MV-4-11 (cell line): ENCODE measurements around the gene DNAJC11.
"Not testable (repeated sequence)": the region's sequence is repeated elsewhere in the genome, so short reads cannot be mapped to it uniquely, and the experiment has no call there.

Experiments used
- DNase-seq: peaks from one replicate; lab custom pipeline; 2025; lab: John Stamatoyannopoulos, UW

The DNAJC11 gene

GRCh38 chr1:6600410-6601048, 101.1 kb downstream of the DNAJC11 start:
- no peak for DNase-seq

DNA sequence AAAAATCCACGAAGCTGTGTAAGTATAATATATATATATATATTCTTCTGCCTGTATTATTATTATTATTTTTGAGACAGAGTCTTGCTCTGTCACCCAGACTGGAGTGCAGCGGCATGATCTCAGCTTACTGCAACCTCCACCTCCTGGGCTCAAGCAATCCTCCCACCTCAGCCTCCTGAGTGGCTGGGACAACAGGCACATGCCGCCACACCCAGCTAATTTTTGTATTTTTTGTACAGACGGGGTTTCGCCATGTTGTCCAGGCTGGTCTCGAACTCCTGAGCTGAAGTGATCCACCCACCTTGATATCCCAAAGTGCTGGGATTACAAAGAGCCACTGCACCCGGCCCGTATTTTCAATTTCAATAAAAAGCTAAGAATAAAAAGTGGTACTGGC, 101.6 kb downstream of the DNAJC11 start:
- not testable (repeated sequence) for DNase-seq

DNA sequence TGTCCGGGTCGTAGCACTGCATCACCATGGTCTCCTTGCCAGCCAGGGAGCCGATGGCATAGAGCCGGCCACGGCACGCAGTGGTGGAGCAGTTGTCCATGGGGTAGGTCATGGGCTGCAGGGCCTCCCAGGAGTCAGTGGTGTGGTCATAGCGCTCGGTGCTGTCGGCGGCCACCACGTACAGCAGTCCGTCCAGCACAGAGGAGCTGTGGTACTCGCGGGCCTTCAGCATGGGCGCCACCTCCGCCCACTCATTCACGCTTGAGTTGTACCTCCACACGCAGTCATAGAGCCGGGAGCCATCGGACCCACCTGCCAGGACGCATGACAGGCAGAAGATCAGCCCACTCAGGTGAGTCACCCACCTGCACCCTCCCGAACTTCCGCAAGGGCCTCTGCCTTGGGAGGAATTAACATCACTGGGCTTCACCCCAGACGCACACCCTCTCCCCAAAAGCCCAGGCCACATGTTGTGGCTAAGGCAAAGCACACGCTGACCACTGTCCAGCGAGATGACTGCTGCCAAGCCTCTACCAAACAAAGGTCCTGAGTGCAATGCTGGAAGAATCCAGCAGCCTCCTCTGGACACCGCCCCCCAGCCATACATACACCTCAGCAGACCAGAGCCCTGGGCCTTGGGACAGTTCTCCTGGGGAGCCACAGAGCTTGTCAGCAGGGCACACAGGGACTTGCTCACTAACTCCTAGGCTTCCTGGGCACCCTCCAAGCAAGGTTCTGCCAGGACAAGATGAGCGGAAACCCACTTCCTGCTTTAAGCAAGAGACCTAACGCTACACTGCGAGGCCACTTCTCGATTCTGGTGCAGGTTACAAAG, 102.3 kb downstream of the DNAJC11 start:
- DNase-seq = peak; percentile 78

DNA sequence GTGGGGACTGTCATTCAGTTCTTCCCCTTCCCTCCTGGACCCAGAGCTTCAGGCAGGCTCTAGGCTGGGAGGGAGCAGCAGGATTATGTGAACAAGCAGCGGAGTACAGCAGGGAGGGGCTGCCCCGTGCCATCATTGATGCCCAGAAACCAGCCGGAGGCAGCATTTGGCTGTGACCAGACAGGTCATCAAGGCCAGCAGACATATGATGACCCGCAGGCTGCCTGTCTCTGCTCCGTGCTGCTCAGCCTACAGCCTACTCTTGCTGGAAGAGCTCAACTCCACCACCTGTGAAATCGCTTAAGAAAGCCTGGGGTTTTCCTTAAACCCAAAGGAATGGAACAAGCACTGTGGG, 103.9 kb downstream of the DNAJC11 start:
- DNase-seq = no peak

DNA sequence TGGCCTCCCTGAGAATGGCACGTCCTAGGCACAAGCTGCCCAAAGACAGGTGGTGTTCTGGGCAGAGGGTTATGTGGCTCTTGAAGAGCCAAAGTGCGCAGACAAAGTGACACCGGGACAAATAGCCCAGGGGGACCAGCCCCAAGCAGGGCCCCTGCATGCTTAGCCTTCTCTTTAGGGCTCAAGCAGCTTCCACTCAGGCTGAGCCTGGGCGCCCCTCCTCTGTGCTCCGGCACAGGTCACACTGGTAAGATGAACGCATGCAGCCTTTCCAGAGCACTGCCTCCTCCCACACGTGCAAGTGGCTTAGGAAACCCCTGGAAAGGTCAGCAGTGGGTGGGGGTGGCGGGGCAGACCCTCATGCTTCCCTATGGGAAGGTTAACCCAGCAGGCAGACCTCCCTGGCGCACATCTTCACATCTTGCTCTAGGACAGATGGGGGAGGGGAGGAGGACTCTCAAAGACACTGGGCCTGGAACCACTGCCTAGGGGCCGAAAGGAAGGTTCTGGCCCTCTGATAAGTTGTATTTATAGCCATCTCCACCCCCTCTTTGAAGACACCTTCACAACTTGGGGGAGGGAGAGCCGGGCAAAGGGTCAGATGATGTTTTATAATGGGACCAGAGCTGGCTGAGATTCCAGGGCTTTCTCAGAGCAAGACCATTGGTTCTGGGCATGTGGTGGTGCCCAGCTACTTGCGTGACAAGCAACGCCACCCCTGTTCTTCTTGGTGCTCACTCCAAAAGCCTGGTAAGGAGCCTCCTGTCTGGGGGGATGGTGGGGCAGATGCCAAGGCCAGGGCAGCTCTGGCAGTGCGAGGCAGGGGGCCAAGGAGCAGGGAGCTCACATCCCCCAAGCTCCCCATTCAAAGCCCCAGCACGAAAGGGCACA, 104.5 kb downstream of the DNAJC11 start:
- no peak for DNase-seq

DNA sequence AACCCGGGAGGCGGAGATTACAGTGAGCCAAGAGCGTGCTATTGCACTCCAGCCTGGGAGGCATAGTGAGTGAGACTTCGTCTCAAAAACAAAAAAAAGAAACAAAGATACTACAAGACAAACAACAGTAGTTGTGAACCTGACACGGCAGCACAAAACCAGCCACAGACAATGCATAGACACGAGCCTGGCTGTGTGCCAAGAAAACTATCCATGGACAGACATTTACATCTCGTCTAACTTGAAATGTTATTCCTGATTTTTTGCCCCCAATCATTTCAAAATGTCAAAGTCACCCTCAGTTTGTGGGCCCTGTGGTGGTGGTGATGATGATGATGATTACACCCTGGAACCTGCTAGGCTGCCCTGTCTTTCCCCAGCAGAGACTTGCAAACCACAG, 105.3 kb downstream of the DNAJC11 start:
- DNase-seq = no peak

DNA sequence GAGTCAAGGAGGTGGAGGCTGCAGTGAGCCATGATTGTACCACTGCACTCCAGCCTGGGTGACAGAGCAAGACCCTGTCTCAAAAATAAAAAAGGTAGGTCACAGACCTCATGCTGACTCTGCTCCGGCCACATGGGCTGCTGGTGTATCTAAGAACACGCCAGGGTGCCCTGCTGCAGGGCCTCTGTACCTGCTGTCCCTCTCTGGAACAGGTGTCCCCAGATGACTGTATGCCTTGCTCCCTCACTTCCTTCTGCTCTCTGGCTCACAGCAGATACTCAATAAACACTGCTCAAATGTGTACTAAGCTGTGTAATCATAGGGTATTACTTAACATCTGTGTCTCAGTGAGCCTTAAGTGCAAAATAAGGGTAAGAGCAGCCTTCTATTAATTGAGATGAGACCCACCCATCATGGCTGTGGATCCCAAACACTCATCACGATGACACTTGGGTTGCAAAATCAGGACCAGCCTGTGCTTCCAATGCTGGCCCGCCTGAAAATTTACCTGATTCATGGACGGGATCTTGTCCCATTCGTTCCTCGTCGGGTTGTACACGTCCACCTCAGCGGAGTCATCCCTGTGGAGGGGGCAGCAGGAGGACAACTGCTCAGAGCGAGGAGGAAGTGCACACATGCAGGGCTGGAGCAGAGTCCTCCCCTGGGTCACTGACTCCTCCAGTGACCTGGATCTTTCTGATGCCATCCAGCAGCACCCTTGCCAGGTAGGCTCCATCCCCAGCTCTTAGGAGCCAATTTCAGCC, 106.5 kb downstream of the DNAJC11 start:
- no peak for DNase-seq

DNA sequence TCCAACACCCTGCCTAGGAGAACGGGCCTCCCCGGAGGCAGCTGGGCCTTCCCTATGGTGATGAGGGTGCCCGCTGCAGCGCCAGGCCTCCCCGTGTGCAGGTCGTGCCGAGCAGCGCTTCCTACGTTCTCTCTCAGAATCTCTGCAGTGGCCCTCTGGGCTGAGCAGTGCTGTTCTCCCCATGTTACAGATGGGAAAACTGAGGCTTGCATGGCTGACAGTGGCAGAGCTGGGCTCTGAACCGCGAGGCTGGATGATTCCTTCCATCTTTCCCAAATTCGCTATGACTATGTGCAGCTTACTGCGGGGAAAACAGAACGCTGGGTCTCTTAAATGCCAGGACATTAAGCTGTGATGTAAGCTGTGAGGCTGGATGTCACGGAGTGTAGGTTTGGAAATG, 107.8 kb downstream of the DNAJC11 start:
- no peak for DNase-seq

- DNase-seq = no peak
These were observed 108.6 kb downstream of the DNAJC11 start for GRCh38 chr1:6592865-6593593.

DNA sequence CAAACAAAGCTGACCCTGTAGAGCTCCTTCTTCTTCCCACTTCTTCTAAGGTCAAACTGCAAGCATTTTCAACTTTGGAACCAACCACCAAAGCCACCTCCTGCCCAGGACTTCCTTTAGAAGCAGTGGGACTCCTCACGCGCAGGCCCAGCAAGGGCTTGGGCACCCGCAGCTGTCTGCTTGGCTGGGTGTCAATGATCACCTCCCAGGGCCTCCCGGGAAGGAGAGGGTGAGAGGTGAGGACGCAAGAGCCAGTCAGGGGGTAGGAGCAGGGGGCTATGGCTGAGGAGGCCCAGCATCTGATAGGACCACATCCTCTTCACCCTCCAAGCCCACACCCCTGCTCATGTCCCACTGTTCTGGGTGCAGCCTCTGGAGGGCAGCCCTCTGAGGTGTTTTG, 109.2 kb downstream of the DNAJC11 start:
- peak; percentile 38 for DNase-seq

- no peak for DNase-seq
These were observed 110.0 kb downstream of the DNAJC11 start for GRCh38 chr1:6591644-6592043.

DNA sequence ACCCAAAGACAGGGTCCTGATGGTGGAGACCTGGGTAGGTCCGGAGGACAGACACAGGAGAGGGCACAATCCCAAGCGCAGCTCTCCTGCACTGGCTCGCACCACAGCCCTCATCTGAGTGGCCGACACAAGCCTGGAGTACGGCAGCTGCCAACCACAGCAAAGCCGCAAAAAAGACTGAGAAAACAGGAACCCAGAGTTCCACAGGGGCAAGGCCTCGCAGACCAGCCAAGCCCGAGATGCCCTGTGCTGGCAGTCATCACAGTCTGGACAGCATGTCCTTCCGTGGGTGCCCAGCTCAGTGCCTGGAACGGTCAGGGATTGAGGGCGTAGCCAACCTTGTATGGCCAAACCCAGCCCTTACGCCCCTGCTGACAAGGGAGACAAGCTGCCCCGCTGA, 110.4 kb downstream of the DNAJC11 start:
- DNase-seq = peak; percentile 82

GRCh38 chr1:6590046-6590445, 111.6 kb downstream of the DNAJC11 start:
- no peak for DNase-seq

- DNase-seq = peak; percentile 77
These were observed 112.6 kb downstream of the DNAJC11 start for GRCh38 chr1:6588893-6589520.

- no peak for DNase-seq
These were observed 113.3 kb downstream of the DNAJC11 start for GRCh38 chr1:6588128-6588892.

DNA sequence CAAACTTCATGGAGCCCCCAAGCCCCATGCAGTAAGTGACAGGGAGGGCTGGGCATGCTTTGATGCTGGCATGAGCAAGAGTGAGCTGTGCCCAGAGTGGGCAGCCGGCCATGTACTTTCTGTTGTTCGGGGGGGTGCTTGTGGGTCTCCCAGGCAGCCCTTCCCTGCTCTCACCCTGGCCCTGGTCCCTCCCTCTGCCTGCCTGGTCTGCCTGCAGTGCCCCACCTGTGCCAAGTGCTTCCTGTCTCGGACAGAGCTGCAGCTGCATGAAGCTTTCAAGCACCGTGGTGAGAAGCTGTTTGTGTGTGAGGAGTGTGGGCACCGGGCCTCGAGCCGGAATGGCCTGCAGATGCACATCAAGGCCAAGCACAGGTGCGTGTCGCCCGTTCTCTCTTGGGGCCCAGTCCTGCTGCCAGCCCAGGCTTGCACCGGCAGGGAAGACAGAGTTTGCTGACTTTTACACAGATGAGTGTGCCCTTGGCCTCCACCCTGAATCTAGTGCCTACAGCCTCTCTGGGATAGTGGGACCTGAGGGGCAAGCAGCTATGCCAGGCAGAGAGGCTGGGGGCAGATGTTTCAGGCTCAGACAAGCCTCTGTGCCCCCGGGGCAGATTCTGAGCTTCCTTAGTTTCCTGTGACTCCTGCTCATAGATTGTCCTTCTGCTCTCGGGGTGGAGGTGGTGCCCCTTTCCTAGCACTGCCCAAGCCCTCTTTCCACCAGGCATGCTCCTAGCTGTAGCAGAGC, 114.2 kb downstream of the DNAJC11 start:
- DNase-seq = no peak

DNA sequence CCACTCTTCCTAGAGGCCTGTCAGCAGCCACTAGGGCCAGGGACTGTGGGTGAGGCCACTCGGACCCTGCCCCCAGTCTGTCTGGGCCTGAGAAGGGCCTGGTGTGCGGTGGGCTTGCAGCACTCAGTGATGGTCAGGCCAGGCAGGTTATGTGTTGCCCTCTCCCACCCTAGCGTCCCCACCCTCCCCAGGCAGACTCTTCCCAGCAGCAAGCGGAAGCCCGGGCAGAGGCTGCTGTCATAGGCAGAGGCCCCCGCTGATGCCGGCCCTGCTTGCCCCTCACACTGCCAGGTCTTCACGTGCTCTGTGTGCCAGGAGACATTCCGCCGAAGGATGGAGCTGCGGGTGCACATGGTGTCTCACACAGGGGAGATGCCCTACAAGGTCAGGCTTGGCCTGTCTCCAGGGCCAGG, 115.2 kb downstream of the DNAJC11 start:
- no peak for DNase-seq

DNA sequence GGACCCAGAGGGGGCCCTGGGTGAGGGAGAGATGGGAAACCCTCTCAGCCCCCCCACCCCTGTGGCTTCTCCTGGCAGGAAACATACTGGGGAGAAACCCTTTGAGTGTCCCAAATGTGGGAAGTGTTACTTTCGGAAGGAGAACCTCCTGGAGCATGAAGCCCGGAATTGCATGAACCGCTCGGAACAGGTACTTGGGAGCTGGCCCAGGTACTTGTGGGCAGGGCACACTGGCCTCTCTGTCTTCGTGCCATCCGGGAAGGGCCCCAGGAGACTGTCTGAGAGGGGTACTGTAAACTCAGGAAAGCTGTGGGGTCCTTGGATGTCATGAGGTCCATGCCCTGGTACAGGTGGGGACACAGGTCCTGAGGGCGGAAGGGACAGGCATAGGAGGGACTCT, 115.8 kb downstream of the DNAJC11 start:
- DNase-seq = no peak

DNA sequence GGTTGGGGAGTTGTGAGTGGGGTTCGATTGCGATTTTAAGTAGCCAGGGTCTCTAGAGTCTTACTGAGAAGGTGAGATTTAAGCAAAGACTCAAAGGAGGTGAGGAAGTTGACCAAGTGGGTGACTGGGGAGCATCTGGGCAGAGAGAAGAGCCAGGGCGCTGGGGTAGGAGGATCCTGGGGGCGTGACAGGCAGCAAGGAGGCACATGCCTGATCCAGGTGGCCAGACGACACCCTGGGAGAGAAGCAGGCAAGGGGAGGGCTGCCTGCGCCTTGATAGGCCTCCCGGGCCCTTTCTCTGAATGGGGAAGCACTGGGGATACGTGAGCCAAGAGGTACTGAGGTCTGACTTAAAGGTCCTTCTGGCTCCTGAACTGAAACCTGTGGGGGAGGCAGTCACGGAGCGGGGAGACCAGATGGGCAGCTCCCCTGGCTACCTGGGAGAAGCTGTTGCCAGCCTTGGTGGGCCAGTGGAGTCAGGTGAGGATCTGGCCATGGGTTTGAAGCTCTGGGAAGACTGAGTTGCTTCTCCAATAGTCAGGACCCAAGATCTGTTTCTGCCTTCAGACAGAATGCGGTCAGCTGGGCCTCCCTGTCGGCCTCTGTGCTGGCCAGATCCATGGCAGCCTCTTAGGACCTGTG, 116.4 kb downstream of the DNAJC11 start:
- DNase-seq = no peak
